Neural crest cell (in vitro differentiated cells): ENCODE results near the gene DHRS12. TPM values are rescaled to one million over a fixed set of nuclear protein-coding genes. Genes with fewer than 3 reads are reported as not detected.

ENCODE experiments used
- DNase-seq: peaks from one replicate; pipeline ENCODE4 v3.0.0; 2021; ENCODE audit warnings: low read depth, mixed read lengths, low spot score
- H3K27ac Mint-ChIP-seq: one replicate; pipeline ENCODE4 v1.8.0; 2021; ENCODE audit warnings: mild to moderate bottlenecking, mixed read lengths; ENCODE audit not compliant: unreplicated experiment
- H3K27me3 Mint-ChIP-seq: 2 replicates; pipeline ENCODE4 v1.8.0; 2021; ENCODE audit warnings: low read depth, mild to moderate bottlenecking, mixed read lengths
- H3K36me3 Mint-ChIP-seq: 2 replicates; pipeline ENCODE4 v1.8.0; 2021; ENCODE audit warnings: low read depth, mild to moderate bottlenecking, mixed read lengths
- H3K4me1 Mint-ChIP-seq: 2 replicates; pipeline ENCODE4 v1.8.0; 2021; ENCODE audit warnings: mixed read lengths
- H3K4me3 Mint-ChIP-seq: one replicate; pipeline ENCODE4 v1.8.0; 2021; ENCODE audit warnings: mild to moderate bottlenecking, mixed read lengths
- H3K9me3 Mint-ChIP-seq: 2 replicates; pipeline ENCODE4 v1.8.0; 2021; ENCODE audit warnings: mixed read lengths
- total RNA-seq: library from RNA; stranded (reverse); gene quantifications from 2 replicates; pipeline ENCODE4 v1.2.1, GENCODE V29; 2021
- TF ChIP-seq, protein P1 (sequence below): fragments of 200-600 bp; sonication (generic); conservative IDR thresholded peaks from 2 replicates; pipeline ENCODE4 v1.5.0; 2021; ENCODE audit warnings: antibody characterized with exemption, mild to moderate bottlenecking

The DHRS12 gene
- total RNA-seq, 1 donor from 2014 or later = 9.3 TPM

DNA sequence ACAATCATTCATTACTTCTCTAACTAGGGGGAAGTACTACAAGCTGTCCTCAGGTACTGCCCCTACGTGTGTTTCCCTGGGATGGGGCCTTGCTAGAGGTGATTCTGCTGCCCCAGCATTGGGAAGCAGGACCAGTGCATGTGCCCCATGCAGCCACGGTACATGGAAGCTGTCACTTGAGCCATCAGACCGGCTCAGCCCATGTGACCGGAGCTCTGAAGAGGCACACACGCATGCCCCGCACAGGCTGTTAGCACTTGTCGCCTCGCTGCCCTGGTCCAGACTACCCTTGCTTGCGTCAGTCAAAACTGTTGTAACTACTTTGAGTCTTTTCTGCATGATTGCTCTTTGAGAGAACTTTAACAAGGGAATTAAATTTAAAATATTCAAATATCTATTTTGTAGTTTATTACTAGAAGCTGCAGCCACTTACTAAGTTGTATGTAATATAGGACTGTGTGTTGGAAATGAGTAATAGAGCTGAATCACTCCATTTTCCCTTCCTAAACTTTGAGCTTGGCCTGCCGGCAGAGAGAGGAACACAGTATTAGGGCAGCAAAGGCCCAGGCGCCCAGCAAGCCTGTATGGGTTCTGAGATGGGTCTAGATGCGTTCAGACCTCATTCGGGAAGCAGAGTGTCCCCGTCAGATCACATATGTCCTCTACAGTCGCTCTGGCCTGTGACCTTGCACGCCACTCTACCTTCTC is 42.2 kb downstream of the DHRS12 start:
- Mint-ChIP-seq H3K36me3 (no peaks in the 10 kb centered on the region), H3K27ac (no peak overlapping the region), H3K27me3 (no peaks in the 10 kb centered on the region), H3K9me3 (no peaks in the 10 kb centered on the region), H3K4me1 (peaks cover 4% of the 10 kb centered on the region), H3K4me3 (no peak overlapping the region)
- no peak for DNase-seq
- TF ChIP-seq, protein P1, sequence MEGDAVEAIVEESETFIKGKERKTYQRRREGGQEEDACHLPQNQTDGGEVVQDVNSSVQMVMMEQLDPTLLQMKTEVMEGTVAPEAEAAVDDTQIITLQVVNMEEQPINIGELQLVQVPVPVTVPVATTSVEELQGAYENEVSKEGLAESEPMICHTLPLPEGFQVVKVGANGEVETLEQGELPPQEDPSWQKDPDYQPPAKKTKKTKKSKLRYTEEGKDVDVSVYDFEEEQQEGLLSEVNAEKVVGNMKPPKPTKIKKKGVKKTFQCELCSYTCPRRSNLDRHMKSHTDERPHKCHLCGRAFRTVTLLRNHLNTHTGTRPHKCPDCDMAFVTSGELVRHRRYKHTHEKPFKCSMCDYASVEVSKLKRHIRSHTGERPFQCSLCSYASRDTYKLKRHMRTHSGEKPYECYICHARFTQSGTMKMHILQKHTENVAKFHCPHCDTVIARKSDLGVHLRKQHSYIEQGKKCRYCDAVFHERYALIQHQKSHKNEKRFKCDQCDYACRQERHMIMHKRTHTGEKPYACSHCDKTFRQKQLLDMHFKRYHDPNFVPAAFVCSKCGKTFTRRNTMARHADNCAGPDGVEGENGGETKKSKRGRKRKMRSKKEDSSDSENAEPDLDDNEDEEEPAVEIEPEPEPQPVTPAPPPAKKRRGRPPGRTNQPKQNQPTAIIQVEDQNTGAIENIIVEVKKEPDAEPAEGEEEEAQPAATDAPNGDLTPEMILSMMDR = no peak

DNA sequence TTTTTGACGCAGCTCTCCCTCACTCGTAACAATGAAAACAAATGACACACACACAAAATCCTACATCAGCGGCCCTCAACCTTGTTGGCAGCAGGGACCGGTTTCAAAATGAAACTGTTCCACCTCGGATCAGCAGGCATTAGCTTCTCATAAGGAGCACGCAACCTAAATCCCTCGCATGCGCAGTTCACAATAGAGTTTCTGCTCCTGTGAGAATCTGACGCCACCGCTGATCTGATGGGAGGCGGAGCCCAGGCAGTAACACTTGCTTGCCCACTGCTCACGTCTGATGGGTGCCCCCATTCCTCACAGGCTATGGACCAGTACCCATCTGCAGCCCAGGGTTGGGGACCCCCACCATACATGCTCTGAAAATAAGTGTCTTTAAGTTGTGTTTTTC is 43.4 kb downstream of the DHRS12 start:
- DNase-seq = no peak
- Mint-ChIP-seq H3K36me3 (peaks cover 2% of the 10 kb centered on the region), H3K9me3 (no peaks in the 10 kb centered on the region), H3K27ac (no peak overlapping the region), H3K4me1 (peaks cover 4% of the 10 kb centered on the region), H3K27me3 (no peaks in the 10 kb centered on the region), H3K4me3 (no peak overlapping the region)
- TF ChIP-seq, protein P1 = no peak

DNA sequence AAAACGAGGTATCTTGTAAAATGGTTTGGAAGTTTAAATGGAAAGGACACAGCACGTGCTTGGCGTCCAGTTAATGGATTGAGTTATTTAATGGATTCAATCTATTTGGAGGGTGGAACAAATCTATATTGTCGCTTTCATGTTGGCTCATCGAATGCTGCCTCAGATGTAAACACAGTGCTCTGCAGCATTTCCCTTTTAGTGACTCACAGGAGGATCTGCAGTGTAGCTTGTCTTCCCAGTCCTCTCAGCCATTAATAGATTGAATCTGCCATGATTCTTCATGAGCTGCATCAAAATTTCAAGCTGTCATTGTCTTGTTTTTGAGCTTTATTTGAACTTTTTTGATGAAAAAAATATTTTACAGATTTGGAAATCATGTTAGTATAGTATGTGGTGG is 44.7 kb downstream of the DHRS12 start:
- Mint-ChIP-seq H3K4me1 (peaks cover 3% of the 10 kb centered on the region), H3K27me3 (no peaks in the 10 kb centered on the region), H3K36me3 (peaks cover 5% of the 10 kb centered on the region), H3K27ac (no peak overlapping the region), H3K9me3 (no peaks in the 10 kb centered on the region), H3K4me3 (no peak overlapping the region)
- no peak for DNase-seq
- TF ChIP-seq, protein P1 = no peak

DNA sequence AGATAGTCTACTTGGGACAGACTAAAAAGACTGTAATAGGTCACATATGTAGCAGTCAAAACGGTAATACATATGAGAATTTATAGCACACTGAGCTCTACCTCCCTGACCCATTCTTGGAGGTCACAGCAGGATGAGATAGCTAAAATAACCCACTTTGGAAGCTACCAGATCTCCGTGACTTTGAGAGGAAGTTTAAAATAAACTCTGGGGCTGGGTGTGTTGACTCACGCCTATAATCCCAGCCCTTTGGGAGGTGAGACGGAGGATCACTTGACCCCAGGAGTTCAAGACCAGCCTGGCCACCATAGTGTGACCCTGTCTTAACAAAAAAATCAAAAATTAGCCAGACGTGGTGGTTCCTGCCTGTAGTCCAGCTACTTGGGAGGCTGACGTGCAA is 45.3 kb downstream of the DHRS12 start:
- H3K4me1 Mint-ChIP-seq = no peaks in the 10 kb centered on the region
- no peaks in the 10 kb centered on the region for H3K9me3 Mint-ChIP-seq
- TF ChIP-seq, protein P1 = no peak
- peaks cover 8% of the 10 kb centered on the region for H3K36me3 Mint-ChIP-seq
- H3K4me3 Mint-ChIP-seq = no peak overlapping the region
- no peaks in the 10 kb centered on the region for H3K27me3 Mint-ChIP-seq
- DNase-seq = no peak
- H3K27ac Mint-ChIP-seq = no peak overlapping the region

DNA sequence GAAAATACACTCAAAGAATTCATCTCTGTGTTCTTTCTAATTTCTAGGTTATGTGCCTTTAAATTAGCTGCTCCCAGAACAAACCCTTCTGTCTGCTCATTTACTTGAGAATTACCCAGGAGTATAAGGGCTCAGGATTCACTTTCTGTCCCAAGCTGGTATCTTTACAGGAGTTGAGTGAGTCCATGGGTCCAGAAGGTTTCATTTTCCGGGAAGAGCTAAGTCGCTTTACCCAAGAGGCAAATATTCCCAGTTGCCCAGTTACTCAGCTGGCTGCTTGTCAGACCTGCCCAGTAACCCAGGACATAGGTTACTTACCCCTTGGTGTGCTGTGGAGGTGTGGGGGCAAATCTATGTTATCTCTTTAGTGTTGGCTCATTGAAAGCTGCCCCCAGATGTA is 47.3 kb downstream of the DHRS12 start:
- no peak for DNase-seq
- Mint-ChIP-seq H3K4me3 (no peak overlapping the region), H3K27ac (no peak overlapping the region), H3K4me1 (no peaks in the 10 kb centered on the region), H3K27me3 (no peaks in the 10 kb centered on the region), H3K9me3 (no peaks in the 10 kb centered on the region), H3K36me3 (peaks cover 16% of the 10 kb centered on the region)
- TF ChIP-seq, protein P1 = no peak
